Adrenal gland (tissue), 5 donors: ENCODE results near the gene DPH7.

Experiments
- CTCF ChIP-seq, 6 experiments: fragments of 450-650 bp in 4 of 6; fragments of 200-600 bp in 2 of 6; sonication (generic) in 1 of 6; IDR thresholded peaks; 1 replicate in 5 of 6; 2 replicates in 1 of 6; pipeline versions ENCODE4 v1.5.1 to v1.8.0; 2016 to 2021; ENCODE audit warnings: antibody characterized with exemption in 6 of 6, mild to moderate bottlenecking in 2 of 6, moderate library complexity in 1 of 6
- POLR2A ChIP-seq, 2 donors: fragments of 450-650 bp; IDR thresholded peaks; one replicate each; pipeline ENCODE4 v1.6.1; 2017; ENCODE audit warnings: antibody characterized with exemption in 2 of 2, mild to moderate bottlenecking in 2 of 2, moderate library complexity in 1 of 2
- donor health status: DM: no; HTN: no; CAD: no.

- TF ChIP-seq CTCF (IDR thresholded peaks at IDR 0.05) (no peak), POLR2A (IDR thresholded peaks at IDR 0.05) (no peak)
These were observed 2.9 kb downstream of the DPH7 start for GRCh38 chr9:137575716-137576411.
